Body of pancreas (tissue), 4 donors: Measurements from ENCODE around the gene NUCKS1.

Source experiments
- POLR2A ChIP-seq, 3 donors: fragments of 450-650 bp; IDR thresholded peaks; one replicate each; pipeline ENCODE4 v1.6.1; 2016; ENCODE audit warnings: antibody characterized with exemption in 3 of 3, mild to moderate bottlenecking in 2 of 3
- TF ChIP-seq, protein P1 (sequence below), 7 experiments: fragments of 450-650 bp in 4 of 7; fragments of 200-600 bp in 3 of 7; sonication (generic) in 3 of 7; IDR thresholded peaks; one replicate each; pipeline ENCODE4 v1.5.1; 2016 to 2019; ENCODE audit warnings: antibody characterized with exemption in 7 of 7

DNA sequence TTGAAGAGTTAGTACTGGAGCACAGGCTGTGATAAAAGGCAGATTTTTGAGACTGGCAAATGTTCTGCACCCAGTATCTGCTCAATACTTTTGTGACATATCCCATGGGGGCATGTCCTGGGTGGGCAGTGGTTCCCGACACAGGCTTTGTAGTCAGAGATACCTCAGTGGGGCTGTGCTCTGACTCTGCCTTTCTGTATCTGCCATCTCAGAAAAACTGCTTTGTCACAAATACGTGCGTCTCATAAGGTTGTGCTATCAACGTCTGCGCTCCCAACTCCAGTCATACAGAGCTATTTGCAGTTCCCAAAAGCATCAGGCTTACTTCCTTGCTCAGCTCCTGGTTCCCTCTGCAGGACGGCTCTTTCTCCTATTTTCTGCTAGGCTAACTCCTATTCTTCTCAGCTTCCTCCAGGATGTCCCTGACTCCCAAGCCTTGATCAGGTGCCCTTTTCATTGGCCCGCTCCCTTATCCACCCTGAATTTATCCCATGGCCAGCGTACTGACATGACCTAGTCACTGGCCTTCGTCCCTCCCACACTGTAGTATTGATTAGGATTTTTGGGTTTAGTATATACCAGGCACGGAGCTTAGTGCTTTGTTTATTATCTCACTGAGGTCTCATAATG is 37.4 kb upstream of the NUCKS1 start:
- TF ChIP-seq POLR2A (IDR thresholded peaks at IDR 0.05): no peak
- TF ChIP-seq, protein P1, sequence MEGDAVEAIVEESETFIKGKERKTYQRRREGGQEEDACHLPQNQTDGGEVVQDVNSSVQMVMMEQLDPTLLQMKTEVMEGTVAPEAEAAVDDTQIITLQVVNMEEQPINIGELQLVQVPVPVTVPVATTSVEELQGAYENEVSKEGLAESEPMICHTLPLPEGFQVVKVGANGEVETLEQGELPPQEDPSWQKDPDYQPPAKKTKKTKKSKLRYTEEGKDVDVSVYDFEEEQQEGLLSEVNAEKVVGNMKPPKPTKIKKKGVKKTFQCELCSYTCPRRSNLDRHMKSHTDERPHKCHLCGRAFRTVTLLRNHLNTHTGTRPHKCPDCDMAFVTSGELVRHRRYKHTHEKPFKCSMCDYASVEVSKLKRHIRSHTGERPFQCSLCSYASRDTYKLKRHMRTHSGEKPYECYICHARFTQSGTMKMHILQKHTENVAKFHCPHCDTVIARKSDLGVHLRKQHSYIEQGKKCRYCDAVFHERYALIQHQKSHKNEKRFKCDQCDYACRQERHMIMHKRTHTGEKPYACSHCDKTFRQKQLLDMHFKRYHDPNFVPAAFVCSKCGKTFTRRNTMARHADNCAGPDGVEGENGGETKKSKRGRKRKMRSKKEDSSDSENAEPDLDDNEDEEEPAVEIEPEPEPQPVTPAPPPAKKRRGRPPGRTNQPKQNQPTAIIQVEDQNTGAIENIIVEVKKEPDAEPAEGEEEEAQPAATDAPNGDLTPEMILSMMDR (IDR thresholded peaks at IDR 0.05): no peak
